Hematopoietic multipotent progenitor cell treated with erythropoietin and hydrocortisone succinate and interleukin-3 and kit ligand, for 17 days (in vitro differentiated cells): Measurements from ENCODE around the gene YWHAQ.
A peak's percentile ranks its signal among the peaks of the same experiment; 100 is the strongest.

Source experiments
- DNase-seq: peaks from one replicate; pipeline ENCODE4 v3.0.0-alpha.2; 2015; ENCODE audit warnings: low spot score

The YWHAQ gene

DNA sequence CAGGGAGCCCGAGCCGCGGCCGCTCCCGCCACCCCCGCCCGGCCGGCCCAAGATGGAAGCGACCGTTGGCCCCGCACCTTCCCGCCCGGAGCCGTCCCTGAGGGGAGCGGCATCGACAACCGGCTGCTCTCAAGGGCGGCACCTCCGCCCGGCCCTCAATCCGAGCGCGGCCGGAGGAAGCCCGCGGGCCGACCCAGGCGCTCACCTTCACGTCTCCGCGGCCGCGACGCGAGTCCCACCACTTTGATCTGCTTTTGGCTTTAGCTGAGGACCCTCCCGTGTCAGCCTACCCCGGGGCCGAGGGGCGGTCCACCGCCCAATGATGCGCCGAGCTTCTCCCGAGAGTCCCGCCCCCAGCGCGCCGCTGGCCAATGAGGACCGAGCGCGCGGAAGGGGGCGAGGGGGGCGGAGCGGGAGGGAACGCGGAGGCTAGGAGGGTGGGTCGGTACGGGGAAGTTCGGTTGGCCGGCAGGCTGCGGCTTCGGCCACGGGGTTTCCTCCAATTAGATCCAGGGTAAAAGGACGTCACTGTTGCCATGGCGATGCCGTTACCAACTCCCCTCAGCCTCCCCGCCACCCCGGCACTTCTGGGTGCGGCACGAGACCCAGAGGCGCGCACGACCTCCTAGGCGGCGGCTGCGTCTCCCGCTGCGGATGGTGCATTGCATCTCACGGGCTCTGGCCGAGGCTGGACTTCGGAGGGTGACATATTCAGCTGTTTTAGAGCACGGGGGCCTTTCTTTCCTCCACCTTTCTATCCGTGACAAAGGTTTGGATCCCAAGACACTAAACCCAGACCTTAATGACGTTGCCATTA is at the start of gene YWHAQ:
Gene YWHAQ (minus strand): TSS at position 262 of the 817 bp plus-strand sequence. CDS start 545 bp downstream, outside the sequence.
- peak; percentile 90 for DNase-seq

DNA sequence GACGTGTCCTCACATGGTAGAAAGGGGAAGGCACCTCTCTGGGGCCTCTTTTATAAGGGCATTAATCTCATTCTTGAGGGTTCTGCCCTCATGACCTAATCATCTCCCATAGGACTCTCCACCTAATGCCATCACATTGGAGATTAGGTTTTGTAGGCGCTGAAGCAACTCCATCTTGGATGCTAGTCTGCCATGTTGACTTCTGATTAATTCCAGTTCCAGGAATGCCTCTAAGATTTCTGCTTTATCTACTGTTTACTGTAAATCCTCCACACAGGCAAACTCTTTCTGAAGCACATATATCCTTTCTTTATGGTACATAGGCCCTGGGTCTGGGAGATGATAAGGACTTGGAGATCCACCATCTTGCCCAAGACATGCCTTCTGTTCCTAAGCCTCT is 49.3 kb upstream of the YWHAQ start:
- DNase-seq: no peak

DNA sequence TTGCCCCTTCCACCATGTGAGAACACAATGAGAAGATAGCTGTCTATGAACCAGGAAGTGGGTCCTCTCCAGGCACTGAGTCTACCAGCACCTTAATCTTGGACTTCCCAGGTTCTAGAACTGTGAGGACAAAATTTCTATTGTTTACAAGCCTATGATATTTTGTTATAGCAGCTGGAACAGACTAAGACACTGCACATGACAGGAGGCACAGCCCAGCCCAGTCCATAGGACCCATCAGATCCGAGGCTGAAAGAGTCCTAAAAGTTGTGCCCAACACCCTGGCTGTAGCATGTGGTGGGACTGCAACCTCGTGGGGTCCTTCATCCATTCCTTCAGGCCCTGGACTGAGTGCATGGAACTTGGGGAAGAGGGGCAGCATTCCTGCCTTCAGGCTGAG is 48.4 kb upstream of the YWHAQ start:
- DNase-seq: no peak

DNA sequence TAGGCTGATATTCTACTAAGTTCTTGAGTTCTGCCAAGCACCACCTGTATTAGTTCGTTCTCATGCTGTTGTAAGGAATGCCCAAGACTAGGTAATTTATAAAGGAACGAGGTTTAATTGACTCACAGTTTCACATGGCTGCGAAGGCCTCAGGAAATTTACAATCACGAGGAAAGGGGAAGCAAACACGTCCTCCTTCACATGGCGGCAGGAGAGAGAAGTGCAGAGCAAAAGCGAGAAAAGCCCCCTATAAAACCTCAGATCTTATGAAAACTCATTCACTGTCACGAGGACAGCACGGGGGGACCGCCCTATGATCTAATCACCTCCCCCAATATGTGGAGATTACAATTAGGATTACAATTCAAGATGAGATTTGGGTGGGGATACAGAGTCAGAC is 47.7 kb upstream of the YWHAQ start:
- no peak for DNase-seq

GRCh38 chr2:9675415-9676351 is 44.9 kb upstream of the YWHAQ start:
- DNase-seq: no peak

GRCh38 chr2:9674891-9675414 is 44.2 kb upstream of the YWHAQ start:
- DNase-seq: no peak

DNA sequence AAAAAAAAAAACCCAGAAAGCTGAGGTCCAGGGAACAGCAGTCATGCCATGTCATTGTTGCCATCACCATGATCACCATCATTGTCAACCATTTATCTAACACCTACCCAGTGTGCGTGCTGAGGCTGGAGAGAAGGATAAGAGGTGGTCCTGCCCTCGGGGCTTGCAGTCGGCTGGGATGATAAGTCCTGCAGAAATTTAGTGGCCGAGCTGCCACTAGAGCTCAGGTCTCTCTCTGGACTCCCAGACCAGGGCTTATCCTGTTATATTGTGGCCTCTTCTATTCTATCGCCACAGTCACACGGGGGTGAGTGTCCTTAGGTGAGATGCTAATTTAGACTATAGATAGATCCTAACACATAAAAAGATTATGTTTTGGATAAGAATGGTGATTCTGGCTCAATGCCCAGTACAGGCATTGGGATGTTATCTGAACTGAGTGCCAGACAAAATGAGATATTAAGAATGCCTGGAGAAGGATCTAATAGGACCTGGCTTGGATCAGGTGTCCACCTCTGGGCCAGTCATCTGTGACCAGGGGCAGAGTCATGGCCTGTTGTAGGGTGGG is 43.2 kb upstream of the YWHAQ start:
- DNase-seq: peak; percentile 23

GRCh38 chr2:9668687-9669345 is 38.0 kb upstream of the YWHAQ start:
- DNase-seq: no peak

DNA sequence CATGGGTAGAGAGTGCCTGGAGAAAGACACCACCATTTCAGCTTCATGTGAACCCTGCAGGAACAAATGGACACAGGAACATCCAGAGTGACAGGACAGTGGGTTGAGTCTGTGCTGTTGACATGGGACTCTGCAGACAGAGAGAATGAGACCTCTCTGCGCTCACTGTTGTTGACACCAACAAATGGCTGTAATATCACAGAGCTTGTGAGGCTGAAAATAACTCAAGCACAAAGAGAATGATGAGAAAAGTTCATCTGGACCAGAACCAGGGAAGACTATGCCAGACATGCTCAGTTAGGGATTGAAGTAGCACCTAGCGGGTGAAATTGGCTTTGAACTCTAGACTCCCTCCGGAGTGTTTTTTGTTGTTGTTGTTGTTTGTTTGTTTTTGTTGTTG is 37.0 kb upstream of the YWHAQ start:
- DNase-seq: no peak

DNA sequence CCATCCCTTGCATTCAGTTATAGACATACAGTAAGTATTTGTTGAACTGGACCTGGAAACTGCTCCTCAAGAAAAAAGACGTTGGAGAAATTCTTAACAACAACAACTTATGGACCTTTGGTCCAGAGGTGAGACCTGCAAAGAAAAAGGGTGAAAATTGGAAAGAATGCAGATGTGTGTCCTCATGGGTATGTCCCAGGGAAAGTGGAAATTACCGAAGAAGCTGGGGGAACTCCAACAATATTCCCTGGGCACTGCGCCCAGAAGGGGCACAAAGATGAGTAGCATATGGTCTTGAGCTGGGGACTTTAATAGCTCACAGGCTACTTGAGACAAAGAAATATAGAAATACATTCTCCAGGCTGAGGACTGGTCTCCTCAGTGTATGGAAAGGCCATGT is 35.5 kb upstream of the YWHAQ start:
- DNase-seq: no peak

GRCh38 chr2:9665898-9666297 is 35.1 kb upstream of the YWHAQ start:
- DNase-seq: no peak

GRCh38 chr2:9664365-9664764 is 33.6 kb upstream of the YWHAQ start:
- DNase-seq: no peak

DNA sequence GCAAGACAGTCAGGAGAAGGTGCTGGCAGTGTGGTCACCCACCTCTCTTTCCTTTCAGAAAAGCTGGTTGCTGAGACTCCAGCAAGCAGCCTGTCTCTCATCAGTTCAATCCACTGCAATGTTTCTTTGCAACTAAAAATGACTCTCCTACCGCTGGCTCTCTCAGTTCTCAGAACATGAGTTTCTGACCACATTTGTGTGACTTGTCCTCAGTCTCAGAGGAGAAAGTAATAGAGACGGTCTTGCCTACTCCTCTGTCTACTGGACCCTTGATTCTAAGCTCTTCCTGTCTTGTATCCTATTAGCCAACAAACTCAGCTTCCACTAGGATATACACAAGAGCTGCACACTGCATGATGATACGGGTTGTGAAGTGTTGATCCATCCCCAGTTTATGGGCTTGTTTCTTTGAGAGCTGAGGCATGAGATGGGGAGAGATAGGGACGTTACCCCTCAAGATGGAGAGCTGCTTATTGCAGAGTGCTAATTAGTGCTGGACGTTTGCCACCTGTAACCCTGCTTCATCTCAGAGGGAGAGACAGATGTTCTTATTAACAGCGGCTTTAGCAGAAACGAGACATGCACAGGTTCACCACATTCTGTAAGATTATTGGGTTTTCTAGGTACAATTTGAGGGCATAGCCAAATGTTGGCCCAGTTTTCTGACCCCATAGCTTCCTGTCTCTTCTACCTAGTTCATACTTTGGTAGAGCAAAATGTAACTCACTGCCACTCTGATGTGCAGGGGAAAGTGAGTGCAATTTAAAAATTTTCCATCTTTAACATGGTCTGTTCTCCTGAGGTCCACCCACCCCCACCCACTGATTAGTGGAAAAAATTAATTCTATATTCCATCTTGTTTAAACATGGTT is 32.4 kb upstream of the YWHAQ start:
- DNase-seq: no peak

DNA sequence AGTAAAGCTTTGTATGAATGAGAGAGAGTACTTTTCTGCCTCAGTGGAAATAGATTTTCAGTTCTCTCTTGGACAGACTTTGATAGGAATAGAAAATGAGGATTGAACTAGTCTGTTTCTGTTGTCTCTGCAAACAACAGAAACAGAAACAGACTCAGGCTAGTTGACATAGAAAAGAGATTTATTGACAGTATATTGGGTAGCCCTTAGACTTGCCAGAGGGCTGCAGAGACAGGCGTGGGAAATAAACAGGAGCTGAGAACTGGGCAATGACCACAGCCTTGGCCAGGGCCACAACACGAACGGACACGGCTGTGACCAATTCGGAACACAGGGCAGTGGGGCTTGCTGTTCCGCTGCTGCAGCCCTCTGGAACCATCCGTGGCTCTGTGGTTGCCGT is 30.5 kb upstream of the YWHAQ start:
- no peak for DNase-seq

DNA sequence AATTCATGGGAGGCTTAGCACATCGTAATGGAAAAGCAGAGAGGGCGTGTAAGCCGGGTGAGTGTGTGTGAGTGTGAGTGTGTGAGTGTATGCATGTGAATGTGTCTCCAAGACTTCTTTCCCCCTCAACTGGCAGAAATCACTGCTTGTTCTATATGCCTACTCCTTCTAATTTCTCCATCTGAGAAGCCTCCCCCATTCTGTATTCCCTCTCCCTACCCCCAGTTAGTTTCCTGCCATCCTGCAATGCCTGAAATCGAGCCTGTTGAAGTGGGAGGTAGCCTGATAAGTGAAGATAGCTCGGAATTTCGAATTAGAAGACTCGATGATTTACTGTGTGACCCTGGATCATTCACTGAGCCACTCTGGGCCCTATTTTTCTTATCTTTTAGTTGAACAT is 30.0 kb upstream of the YWHAQ start:
- DNase-seq: no peak

- DNase-seq: no peak
Observed at GRCh38 chr2:9660154-9660553, 29.4 kb upstream of the YWHAQ start.

- no peak for DNase-seq
Observed at GRCh38 chr2:9658972-9659371, 28.2 kb upstream of the YWHAQ start.

GRCh38 chr2:9657731-9658130 is 26.9 kb upstream of the YWHAQ start:
- no peak for DNase-seq

GRCh38 chr2:9657083-9657482 is 26.3 kb upstream of the YWHAQ start:
- DNase-seq: no peak

DNA sequence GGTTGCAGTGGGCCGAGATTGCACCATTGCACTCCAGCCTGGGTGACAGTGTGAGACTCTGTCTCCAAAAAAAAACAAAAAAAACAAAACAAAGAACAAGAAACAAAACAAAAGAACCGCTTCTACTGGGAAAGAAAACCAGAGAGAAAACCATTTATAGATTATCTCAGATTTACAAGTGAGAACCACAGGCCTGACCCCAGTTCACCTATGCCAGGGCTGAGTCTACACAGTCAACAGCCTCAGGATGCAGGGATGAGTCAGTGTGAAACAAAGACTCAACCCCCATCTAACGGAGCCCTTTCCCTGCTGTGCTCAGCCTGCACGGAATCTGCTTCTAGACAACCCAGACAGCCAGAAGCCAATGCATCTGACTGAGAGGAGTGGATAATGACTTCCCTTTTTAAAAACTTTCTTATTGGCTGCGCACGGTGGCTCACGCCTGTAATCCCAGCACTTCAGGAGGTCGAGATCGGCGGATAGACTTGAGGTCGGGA is 25.5 kb upstream of the YWHAQ start:
- DNase-seq: no peak
